ENCODE results near the gene PPP2R1B.

DNA sequence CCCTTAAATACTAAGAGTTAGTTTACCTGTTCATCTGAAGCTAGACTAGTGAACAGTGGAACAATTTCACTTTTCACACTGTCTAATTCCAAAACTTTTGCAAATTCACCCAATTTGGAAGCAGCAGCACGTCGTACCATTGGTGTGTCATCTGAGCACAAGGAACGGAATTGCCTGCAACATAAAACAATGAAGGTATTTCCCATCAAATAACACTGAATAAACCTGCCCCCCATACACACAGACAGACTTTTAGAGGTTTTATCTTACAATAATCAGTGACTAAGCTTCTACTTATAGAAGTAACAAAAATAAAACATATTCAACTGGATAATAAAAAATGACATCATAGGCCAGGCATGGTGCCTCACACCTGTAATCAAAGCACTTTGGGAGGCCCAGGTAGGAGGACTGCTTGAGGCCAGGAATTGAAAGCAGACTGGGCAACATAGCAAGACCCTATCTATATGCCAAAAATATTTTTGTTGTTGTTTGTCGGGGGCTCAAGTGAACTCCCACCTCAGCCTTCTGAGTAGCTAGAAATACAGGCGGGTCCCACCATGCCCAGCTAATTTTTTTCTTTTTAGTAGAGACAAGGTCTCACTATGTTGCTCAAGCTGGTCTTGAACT is 6.3 kb downstream of the PPP2R1B start:
- no peak for TF ChIP-seq POLR2A (IDR thresholded peaks at IDR 0.05)
- TF ChIP-seq, protein P1, sequence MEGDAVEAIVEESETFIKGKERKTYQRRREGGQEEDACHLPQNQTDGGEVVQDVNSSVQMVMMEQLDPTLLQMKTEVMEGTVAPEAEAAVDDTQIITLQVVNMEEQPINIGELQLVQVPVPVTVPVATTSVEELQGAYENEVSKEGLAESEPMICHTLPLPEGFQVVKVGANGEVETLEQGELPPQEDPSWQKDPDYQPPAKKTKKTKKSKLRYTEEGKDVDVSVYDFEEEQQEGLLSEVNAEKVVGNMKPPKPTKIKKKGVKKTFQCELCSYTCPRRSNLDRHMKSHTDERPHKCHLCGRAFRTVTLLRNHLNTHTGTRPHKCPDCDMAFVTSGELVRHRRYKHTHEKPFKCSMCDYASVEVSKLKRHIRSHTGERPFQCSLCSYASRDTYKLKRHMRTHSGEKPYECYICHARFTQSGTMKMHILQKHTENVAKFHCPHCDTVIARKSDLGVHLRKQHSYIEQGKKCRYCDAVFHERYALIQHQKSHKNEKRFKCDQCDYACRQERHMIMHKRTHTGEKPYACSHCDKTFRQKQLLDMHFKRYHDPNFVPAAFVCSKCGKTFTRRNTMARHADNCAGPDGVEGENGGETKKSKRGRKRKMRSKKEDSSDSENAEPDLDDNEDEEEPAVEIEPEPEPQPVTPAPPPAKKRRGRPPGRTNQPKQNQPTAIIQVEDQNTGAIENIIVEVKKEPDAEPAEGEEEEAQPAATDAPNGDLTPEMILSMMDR (IDR thresholded peaks at IDR 0.05): no peak

Data from prostate gland (tissue), 2 donors.